MM.1S (cell line): ENCODE data around the gene DCP2.

ENCODE experiments used
- DNase-seq: peaks from one replicate; pipeline ENCODE4 v3.0.0-alpha.2; 2015
- H2AFZ ChIP-seq: fragments of 300-600 bp; sonication (generic); 2 replicates; pipeline ENCODE4 v1.6.0; 2016; ENCODE audit warnings: antibody characterized with exemption, low read length
- H3F3A ChIP-seq: fragments of 300-600 bp; sonication (generic); 2 replicates; pipeline ENCODE4 v1.6.1; 2016; ENCODE audit warnings: mild to moderate bottlenecking, antibody characterized with exemption, low read length, moderate library complexity, mixed read lengths; ENCODE audit not compliant: insufficient read depth
- H3K27ac ChIP-seq: fragments of 300-600 bp; sonication (generic); 2 replicates; pipeline ENCODE4 v1.5.1; 2016; ENCODE audit warnings: mild to moderate bottlenecking, low read length
- H3K27me3 ChIP-seq: fragments of 300-600 bp; sonication (generic); replicated peaks from 2 replicates; pipeline ENCODE4 v1.6.0; 2016; ENCODE audit warnings: low read length; ENCODE audit not compliant: insufficient read depth
- H3K36me3 ChIP-seq: fragments of 300-600 bp; sonication (generic); replicated peaks from 2 replicates; pipeline ENCODE4 v1.6.1; 2016; ENCODE audit warnings: mild to moderate bottlenecking, low read length, mixed read lengths; ENCODE audit not compliant: insufficient read depth
- H3K4me1 ChIP-seq: fragments of 300-600 bp; sonication (generic); 2 replicates; pipeline ENCODE4 v1.6.1; 2016; ENCODE audit warnings: low read length, mixed read lengths
- H3K4me2 ChIP-seq: fragments of 300-600 bp; sonication (generic); 2 replicates; pipeline ENCODE4 v1.6.0; 2016; ENCODE audit warnings: low read depth, low read length
- H3K4me3 ChIP-seq: fragments of 300-600 bp; sonication (generic); 2 replicates; pipeline ENCODE4 v1.5.1; 2016; ENCODE audit warnings: low read length, mixed read lengths
- H3K79me2 ChIP-seq: fragments of 300-600 bp; sonication (generic); 2 replicates; pipeline ENCODE4 v1.6.1; 2016; ENCODE audit warnings: mixed run types, low read length, mixed read lengths
- H3K9ac ChIP-seq: fragments of 300-600 bp; sonication (generic); 2 replicates; pipeline ENCODE4 v1.6.1; 2016; ENCODE audit warnings: low read length, mixed read lengths
- H3K9me2 ChIP-seq: fragments of 300-600 bp; sonication (generic); replicated peaks from 2 replicates; pipeline ENCODE4 v1.6.1; 2016; ENCODE audit warnings: mild to moderate bottlenecking, low read length, mixed read lengths; ENCODE audit not compliant: insufficient read depth
- H3K9me3 ChIP-seq: fragments of 300-600 bp; sonication (generic); replicated peaks from 2 replicates; pipeline ENCODE4 v1.6.1; 2016; ENCODE audit warnings: mild to moderate bottlenecking, low read length, mixed read lengths; ENCODE audit not compliant: insufficient read depth
- H4K20me1 ChIP-seq: fragments of 300-600 bp; sonication (generic); 2 replicates; pipeline ENCODE4 v1.6.1; 2016; ENCODE audit warnings: mild to moderate bottlenecking, low read length, moderate library complexity, mixed read lengths; ENCODE audit not compliant: insufficient read depth
- CTCF ChIP-seq: fragments of 300-600 bp; sonication (generic); IDR thresholded peaks from 2 replicates; pipeline ENCODE4 v1.5.1; 2016; ENCODE audit warnings: antibody characterized with exemption, low read length, mixed read lengths
- EZH2 ChIP-seq: fragments of 300-600 bp; sonication (generic); optimal IDR thresholded peaks from 2 replicates; pipeline ENCODE3; 2017; ENCODE audit warnings: low read depth, mild to moderate bottlenecking, antibody characterized with exemption, low read length, mixed read lengths
- EZH2phosphoT487 ChIP-seq: fragments of 300-600 bp; sonication (generic); IDR thresholded peaks from 2 replicates; pipeline ENCODE4 v1.6.1; 2018; ENCODE audit warnings: antibody characterized with exemption, low read length

DCP2 gene

DNA sequence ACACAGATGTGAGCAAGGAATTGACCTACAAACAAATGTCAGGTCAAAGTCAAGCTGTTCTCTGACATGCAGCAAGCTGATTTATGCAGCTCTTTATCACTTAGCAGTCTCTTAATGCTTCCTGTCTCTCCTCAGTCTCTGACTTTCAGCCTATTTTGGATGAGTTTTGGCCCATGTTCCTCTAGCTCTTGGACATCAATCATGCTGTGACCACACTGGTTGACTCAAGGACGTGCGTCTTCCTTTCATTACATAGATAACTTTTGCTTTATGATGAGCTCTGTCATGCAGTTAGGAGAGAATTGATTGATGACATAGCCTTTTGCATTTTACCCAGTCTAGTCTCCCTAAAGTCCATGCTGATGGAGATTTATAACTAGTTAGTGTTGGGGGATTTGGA lies 45.1 kb upstream of the DCP2 start:
- no peaks in the 10 kb centered on the region for H3K27me3 ChIP-seq
- no peaks in the 10 kb centered on the region for H3K36me3 ChIP-seq
- no peaks in the 10 kb centered on the region for H4K20me1 ChIP-seq
- DNase-seq: no peak
- no peak overlapping the region for H3K27ac ChIP-seq
- peaks cover 31% of the 10 kb centered on the region for H3F3A ChIP-seq
- peaks cover 15% of the 10 kb centered on the region for H3K79me2 ChIP-seq
- H2AFZ ChIP-seq: no peak overlapping the region
- no peak overlapping the region for H3K9ac ChIP-seq
- no peak overlapping the region for H3K4me2 ChIP-seq
- no peaks in the 10 kb centered on the region for H3K9me3 ChIP-seq
- no peak for TF ChIP-seq EZH2phosphoT487
- peaks cover 37% of the 10 kb centered on the region for H3K4me1 ChIP-seq
- no peak overlapping the region for H3K4me3 ChIP-seq
- no peaks in the 10 kb centered on the region for H3K9me2 ChIP-seq

GRCh38 chr5:112933105-112933504 lies 43.5 kb upstream of the DCP2 start:
- Histone ChIP-seq H4K20me1 (no peaks in the 10 kb centered on the region), H3F3A (peaks cover 29% of the 10 kb centered on the region), H3K36me3 (no peaks in the 10 kb centered on the region), H3K4me2 (no peak overlapping the region), H2AFZ (no peak overlapping the region), H3K4me1 (peaks cover 24% of the 10 kb centered on the region), H3K27me3 (no peaks in the 10 kb centered on the region), H3K27ac (no peak overlapping the region), H3K9me2 (no peaks in the 10 kb centered on the region), H3K9me3 (no peaks in the 10 kb centered on the region), H3K9ac (no peak overlapping the region), H3K79me2 (peaks cover 3% of the 10 kb centered on the region; the same call in 1 of the 2 replicates), H3K4me3 (no peak overlapping the region)
- DNase-seq: no peak
- no peak for TF ChIP-seq EZH2
- TF ChIP-seq CTCF: no peak
- no peak for TF ChIP-seq EZH2phosphoT487

DNA sequence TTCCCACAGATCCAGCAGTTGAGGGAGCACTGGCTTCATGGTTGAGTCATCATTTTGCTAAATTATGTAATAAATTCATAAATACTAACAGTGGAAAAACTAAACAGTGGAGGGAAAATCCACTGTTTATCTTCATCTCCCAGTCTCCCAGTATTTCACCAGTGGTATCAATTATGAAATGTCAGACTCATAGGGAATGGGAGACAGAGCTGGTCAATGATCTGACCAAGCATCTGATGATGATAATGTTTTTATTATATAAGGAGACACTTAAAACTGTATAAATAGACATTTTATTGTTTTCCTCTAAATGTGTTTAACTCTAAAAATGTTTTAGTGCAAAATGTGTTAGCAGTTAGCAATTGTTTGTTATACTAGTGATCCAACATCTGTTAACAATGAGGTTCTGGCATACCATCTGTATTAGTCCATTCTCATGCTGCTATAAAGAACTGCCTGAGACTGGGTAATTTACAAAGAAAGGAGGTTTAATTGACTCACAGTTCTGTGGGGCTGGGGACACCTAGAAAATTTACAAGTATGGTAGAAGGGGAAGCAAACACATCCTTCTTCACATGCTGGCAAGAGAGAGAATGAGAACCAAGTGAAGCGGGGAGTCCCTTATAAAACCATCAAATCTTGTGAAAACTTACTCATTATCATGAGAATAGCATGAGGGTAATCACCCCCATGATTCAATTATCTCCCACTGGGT lies 42.8 kb upstream of the DCP2 start:
- Histone ChIP-seq H3K4me2 (no peak overlapping the region), H3K9me2 (no peaks in the 10 kb centered on the region), H3F3A (peaks cover 22% of the 10 kb centered on the region), H4K20me1 (no peaks in the 10 kb centered on the region), H3K4me1 (peaks cover 17% of the 10 kb centered on the region), H2AFZ (no peak overlapping the region), H3K4me3 (no peak overlapping the region), H3K9ac (no peak overlapping the region), H3K79me2 (no peaks in the 10 kb centered on the region), H3K27me3 (no peaks in the 10 kb centered on the region), H3K36me3 (no peaks in the 10 kb centered on the region), H3K27ac (no peak overlapping the region), H3K9me3 (no peaks in the 10 kb centered on the region)
- TF ChIP-seq EZH2 (no peak), EZH2phosphoT487 (no peak), CTCF (no peak)
- no peak for DNase-seq

GRCh38 chr5:112934366-112934663 lies 42.3 kb upstream of the DCP2 start:
- H3K9me3 ChIP-seq: no peaks in the 10 kb centered on the region
- no peak overlapping the region for H3K9ac ChIP-seq
- DNase-seq: no peak
- H3K36me3 ChIP-seq: no peaks in the 10 kb centered on the region
- H3F3A ChIP-seq: peaks cover 17% of the 10 kb centered on the region
- peaks cover 17% of the 10 kb centered on the region for H3K4me1 ChIP-seq
- TF ChIP-seq EZH2: no peak
- no peak overlapping the region for H3K4me2 ChIP-seq
- H2AFZ ChIP-seq: no peak overlapping the region
- H3K4me3 ChIP-seq: no peak overlapping the region
- H4K20me1 ChIP-seq: no peaks in the 10 kb centered on the region
- H3K27me3 ChIP-seq: no peaks in the 10 kb centered on the region
- no peak overlapping the region for H3K27ac ChIP-seq
- H3K79me2 ChIP-seq: no peaks in the 10 kb centered on the region
- no peaks in the 10 kb centered on the region for H3K9me2 ChIP-seq
